Vagina (tissue), 2 donors: ENCODE data around the gene SDF2. TPM values are rescaled to one million over a fixed set of nuclear protein-coding genes. Genes with fewer than 3 reads are reported as not detected.
"Not testable (repeated sequence)": the region's sequence is repeated elsewhere in the genome, so short reads cannot be mapped to it uniquely, and the experiment has no call there.

Experiments used
- DNase-seq, 2 donors: peaks; one replicate each; pipeline ENCODE4 v3.0.0-alpha.2; 2017; ENCODE audit errors: extremely low spot score in 2 of 2
- H3K27ac ChIP-seq: fragments of 200-600 bp; sonication (generic); one replicate; pipeline ENCODE4 v1.5.1; 2019
- H3K27me3 ChIP-seq: fragments of 200-600 bp; sonication (generic); one replicate; pipeline ENCODE4 v1.5.1; 2019
- H3K36me3 ChIP-seq, 2 donors: fragments of 200-600 bp; sonication (generic); one replicate each; pipeline ENCODE4 v1.5.1; 2017 to 2019
- H3K4me1 ChIP-seq: fragments of 200-600 bp; sonication (generic); one replicate; pipeline ENCODE4 v1.5.1; 2019
- H3K4me3 ChIP-seq, 2 donors: fragments of 200-600 bp; sonication (generic); 1 replicate in 1 of 2; 2 replicates in 1 of 2; pipeline ENCODE4 v1.5.1; 2016 to 2019
- H3K9me3 ChIP-seq: fragments of 200-600 bp; sonication (generic); one replicate; pipeline ENCODE4 v1.5.1; 2019
- POLR2A ChIP-seq, 2 donors: fragments of 450-650 bp; IDR thresholded peaks; one replicate each; pipeline ENCODE4 v1.6.1; 2017; ENCODE audit warnings: antibody characterized with exemption in 2 of 2, mild to moderate bottlenecking in 2 of 2, moderate library complexity in 2 of 2
- POLR2AphosphoS5 ChIP-seq, 2 donors: sonication (generic); formaldehyde crosslinking; IDR thresholded peaks; one replicate each; pipeline ENCODE4 v1.9.0; 2017; ENCODE audit warnings: antibody characterized with exemption in 2 of 2, mild to moderate bottlenecking in 2 of 2, low read depth in 1 of 2; ENCODE audit not compliant: insufficient read depth in 1 of 2
- intact Hi-C: fragments of 100-400 bp; cut with DNase I; formaldehyde crosslinking; loops from one replicate; pipeline ENCODE4 v1.15.1; 2023
- total RNA-seq: library from RNA; depleted of rRNA; stranded (reverse); fragments of >200 nt; gene quantifications from one replicate; pipeline ENCODE4 v1.2.3, GENCODE V29; 2016
- TF ChIP-seq, protein P1 (sequence below), 3 experiments: fragments of 450-650 bp in 2 of 3; fragments of 200-600 bp in 1 of 3; sonication (generic) in 1 of 3; IDR thresholded peaks; one replicate each; pipeline ENCODE4 v1.5.1; 2017 to 2019; ENCODE audit warnings: antibody characterized with exemption in 3 of 3, mild to moderate bottlenecking in 2 of 3, moderate library complexity in 2 of 3

The SDF2 gene
- total RNA-seq, 1 donor from 2014 or later, result 33.1 TPM

DNA sequence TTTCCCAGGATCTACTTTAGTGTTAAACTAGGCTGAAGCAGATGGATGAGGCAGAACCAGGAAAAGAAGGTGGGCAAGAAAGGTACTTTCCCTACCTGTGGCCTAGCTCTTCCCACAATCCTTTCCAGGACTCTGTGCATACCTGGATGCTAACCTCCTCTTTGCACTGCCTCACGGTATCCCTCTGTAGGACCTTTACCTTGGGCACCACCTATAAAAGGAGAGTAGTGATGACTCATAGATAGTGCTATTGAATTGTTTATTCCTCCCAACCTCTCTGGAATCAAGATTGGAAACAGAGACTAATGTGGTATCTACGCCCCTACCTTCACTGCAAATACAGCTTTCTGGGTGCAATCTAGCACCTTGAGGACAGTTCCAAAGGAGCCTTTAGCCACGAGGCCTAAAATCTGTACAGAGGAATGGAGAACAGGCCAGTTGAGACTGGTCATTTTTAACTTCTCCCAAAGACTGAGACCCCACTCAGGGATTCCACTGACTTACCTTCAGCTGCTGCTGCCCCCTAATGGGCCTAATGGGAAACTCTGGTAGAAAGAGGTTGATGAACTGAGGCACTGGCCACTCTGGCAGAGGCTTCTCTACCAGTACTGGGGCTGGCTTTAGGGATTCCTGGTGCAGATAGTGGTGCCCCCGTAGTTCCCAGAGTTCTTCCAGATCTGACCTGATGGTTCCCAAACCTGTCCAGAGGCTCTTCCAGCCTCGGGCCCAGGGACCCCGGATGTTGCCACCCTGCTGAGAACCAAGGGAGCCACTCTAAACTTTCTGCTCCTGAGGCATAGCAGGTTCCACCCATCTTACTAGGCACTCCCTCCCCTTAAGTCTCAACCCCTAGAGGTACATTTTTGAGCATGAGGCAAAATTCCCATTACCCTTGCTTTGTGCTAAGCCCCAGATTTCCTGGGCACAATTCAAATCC lies 48.5 kb downstream of the SDF2 start:
- Histone ChIP-seq H3K4me1 (no peaks in the 10 kb centered on the region), H3K36me3 (peaks cover 4 to 47% of the 10 kb centered on the region in 2 donors), H3K27me3 (no peaks in the 10 kb centered on the region), H3K9me3 (no peaks in the 10 kb centered on the region), H3K27ac (no peak overlapping the region), H3K4me3 (no peak overlapping the region)
- DNase-seq, result no peak
- intact Hi-C loops, result loop anchor here (10.0 kb wide), 1 partner anchor 118 kb away; no protein-coding TSS in a partner anchor
- no peak for TF ChIP-seq POLR2A (IDR thresholded peaks at IDR 0.05)
- TF ChIP-seq, protein P1, sequence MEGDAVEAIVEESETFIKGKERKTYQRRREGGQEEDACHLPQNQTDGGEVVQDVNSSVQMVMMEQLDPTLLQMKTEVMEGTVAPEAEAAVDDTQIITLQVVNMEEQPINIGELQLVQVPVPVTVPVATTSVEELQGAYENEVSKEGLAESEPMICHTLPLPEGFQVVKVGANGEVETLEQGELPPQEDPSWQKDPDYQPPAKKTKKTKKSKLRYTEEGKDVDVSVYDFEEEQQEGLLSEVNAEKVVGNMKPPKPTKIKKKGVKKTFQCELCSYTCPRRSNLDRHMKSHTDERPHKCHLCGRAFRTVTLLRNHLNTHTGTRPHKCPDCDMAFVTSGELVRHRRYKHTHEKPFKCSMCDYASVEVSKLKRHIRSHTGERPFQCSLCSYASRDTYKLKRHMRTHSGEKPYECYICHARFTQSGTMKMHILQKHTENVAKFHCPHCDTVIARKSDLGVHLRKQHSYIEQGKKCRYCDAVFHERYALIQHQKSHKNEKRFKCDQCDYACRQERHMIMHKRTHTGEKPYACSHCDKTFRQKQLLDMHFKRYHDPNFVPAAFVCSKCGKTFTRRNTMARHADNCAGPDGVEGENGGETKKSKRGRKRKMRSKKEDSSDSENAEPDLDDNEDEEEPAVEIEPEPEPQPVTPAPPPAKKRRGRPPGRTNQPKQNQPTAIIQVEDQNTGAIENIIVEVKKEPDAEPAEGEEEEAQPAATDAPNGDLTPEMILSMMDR (IDR thresholded peaks at IDR 0.05), result peak; percentile 9 to 39 (median 26)

DNA sequence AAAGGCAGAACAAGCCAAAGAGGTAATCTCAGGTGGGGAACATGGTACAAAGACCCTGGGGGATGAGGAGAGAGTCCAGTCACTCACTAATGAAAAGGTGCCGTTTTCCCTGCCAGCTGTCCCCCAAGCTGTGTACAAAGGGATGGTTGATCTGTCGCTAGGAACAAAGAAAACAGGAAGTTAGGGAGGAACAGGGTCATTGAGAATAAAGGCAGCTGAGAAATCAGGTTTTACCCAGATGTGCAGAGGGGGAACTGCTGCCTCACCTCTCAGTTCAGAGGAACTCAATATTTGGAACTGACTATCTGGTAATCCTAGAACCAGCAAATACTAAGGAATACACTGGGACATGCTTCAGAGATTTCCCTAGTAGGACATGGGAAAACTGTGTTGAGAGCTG lies 49.2 kb downstream of the SDF2 start:
- TF ChIP-seq POLR2AphosphoS5 (IDR thresholded peaks at IDR 0.05; ENCODE audit: insufficient read depth in 1 of 2, low read depth in 1 of 2) (no peak), POLR2A (IDR thresholded peaks at IDR 0.05) (no peak)
- TF ChIP-seq, protein P1 (IDR thresholded peaks at IDR 0.05), result no peak
- intact Hi-C loops, result loop anchor here (10.0 kb wide), 1 partner anchor 118 kb away; no protein-coding TSS in a partner anchor
- no peak overlapping the region for H3K27ac ChIP-seq
- H3K36me3 ChIP-seq, result peaks cover 4 to 40% of the 10 kb centered on the region in 2 donors
- H3K9me3 ChIP-seq, result no peaks in the 10 kb centered on the region
- no peak for DNase-seq
- no peaks in the 10 kb centered on the region for H3K4me1 ChIP-seq
- H3K4me3 ChIP-seq, result no peak overlapping the region
- H3K27me3 ChIP-seq, result no peaks in the 10 kb centered on the region

DNA sequence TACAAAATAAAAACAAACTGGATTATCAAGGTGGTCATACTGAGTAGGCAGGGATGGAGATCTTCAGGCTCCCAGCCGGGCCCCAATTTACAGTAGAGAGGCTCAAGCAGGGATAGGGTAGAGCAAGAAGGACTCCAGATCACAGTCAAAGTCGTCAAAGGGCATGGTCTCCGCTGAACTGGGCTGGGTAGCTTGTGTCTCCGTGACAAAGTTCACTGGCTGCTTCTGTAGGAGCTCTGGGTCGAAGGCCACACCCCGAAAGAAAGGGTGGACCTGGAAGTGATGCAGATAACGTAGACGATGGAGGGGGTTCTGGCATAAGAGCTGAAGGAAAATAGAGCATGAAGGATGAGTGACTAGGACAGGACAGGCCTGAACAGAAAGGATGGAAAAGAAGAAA lies 51.3 kb downstream of the SDF2 start:
- Histone ChIP-seq H3K4me1 (no peaks in the 10 kb centered on the region), H3K27ac (no peak overlapping the region), H3K9me3 (no peaks in the 10 kb centered on the region), H3K36me3 (peaks cover 0 to 19% of the 10 kb centered on the region in 2 donors), H3K27me3 (no peaks in the 10 kb centered on the region), H3K4me3 (no peak overlapping the region)
- DNase-seq, result no peak
- intact Hi-C loops, result loop anchor here (10.0 kb wide), 1 partner anchor 116 kb away; no protein-coding TSS in a partner anchor
- TF ChIP-seq POLR2AphosphoS5 (IDR thresholded peaks at IDR 0.05; ENCODE audit: insufficient read depth in 1 of 2, low read depth in 1 of 2) (no peak), POLR2A (IDR thresholded peaks at IDR 0.05) (no peak)
- TF ChIP-seq, protein P1 (IDR thresholded peaks at IDR 0.05), result no peak

DNA sequence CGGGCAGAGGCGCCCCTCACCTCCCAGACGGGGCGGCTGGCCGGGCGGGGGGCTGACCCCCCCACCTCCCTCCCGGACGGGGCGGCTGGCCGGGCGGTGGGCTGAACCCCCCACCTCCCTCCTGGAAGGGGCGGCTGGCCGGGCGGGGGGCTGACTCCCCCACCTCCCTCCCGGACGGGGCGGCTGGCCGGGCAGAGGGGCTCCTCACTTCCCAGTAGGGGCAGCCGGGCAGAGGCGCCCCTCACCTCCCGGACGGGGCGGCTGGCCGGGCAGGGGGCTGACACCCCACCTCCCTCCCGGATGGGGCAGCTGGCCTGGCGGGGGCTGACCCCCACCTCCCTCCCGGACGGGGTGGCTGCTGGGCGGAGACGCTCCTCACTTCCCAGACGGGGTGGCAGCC lies 57.7 kb downstream of the SDF2 start:
- H3K27me3 ChIP-seq, H3K4me3 ChIP-seq, H3K27ac ChIP-seq, H3K36me3 ChIP-seq, H3K9me3 ChIP-seq, intact Hi-C loops, DNase-seq: not testable (repeated sequence)
- peaks cover 11% of the 10 kb centered on the region for H3K4me1 ChIP-seq

DNA sequence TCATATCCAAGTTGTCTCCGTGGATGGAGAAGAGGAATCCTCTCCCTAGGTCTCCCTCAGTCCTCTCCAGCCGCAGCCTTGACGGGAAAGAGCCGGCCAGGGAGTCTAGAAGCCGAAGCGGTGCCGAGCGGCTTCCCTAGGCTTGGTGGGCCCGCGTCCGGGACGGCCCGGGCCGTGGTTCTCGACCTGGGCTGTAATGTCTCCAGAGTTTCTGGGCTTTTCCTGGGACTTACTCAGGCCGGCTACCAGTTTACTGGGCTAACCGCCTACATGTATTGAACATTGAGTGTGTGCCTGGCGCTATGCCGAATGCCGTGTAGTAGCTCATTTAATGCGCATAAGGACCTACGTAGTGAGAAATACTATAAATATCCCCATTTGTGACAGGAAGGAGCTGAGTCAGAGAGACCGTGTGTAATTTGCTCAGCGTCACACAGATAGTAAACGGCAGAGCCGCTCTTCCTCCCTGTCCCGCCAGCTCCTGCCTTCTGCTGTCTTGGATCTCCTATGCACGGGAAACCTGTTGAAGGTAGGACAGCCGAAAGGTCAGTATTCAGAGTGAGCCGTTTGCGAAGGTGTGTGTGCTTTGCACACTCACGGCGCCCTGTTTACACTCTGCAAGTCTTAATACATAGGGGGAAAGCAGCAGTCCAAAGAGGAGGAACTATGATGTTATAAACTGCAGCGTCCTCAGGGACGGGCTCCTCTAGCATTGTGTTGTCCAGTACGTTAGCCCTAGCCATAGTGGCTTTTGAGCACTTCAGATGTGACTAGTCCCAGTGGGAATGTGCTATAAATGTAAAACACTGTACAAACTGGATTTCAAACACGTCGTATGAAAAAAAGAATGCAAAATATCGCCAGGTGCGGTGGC lies 62.2 kb downstream of the SDF2 start:
- peak overlapping the region; percentile 57 to 67 for H3K4me3 ChIP-seq
- TF ChIP-seq POLR2A (IDR thresholded peaks at IDR 0.05) (no peak), POLR2AphosphoS5 (IDR thresholded peaks at IDR 0.05; ENCODE audit: insufficient read depth in 1 of 2, low read depth in 1 of 2) (peak; percentile 33 to 88)
- DNase-seq, result peak in 1 of 2 donors; percentile 90
- H3K27ac ChIP-seq, result peak overlapping the region; percentile 96
- no peaks in the 10 kb centered on the region for H3K36me3 ChIP-seq
- H3K4me1 ChIP-seq, result peaks cover 22% of the 10 kb centered on the region
- intact Hi-C loops, result no loop called here
- no peaks in the 10 kb centered on the region for H3K27me3 ChIP-seq
- H3K9me3 ChIP-seq, result no peaks in the 10 kb centered on the region
